ENCODE measurements around the gene RPS26. TPM values are rescaled to one million over a fixed set of nuclear protein-coding genes. Genes with fewer than 3 reads are reported as not detected.
"Not testable (repeated sequence)": the region's sequence is repeated elsewhere in the genome, so short reads cannot be mapped to it uniquely, and the experiment has no call there.

RPS26 gene
- total RNA-seq, 4 donors from 2014 or later: 283 to 2,670 (median 937) TPM

DNA sequence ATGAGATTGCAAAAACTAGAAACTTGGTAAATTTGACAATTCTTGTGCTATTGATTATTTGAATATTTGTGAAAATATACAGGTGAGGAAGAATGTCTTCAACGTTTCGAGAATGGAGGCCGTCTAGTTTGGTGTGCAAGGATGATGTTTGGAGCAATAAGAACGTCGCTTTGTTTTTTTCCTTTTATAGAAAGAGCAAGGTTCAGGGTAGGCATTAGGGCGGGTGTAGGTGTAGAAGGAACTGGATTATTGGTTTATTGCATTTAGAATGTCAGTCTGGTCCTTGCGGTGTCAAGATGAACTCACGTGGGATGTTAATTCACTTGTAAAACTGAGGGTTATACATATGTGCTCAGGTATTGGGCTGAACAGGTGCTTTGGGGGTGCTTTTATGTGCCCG is 1.1 kb downstream of the RPS26 start:
- intact Hi-C loops (cut with DNase I; ENCODE audit: low total_unique reads) (loop anchor here (5.0 kb wide), 1 partner anchor 36 kb away; no protein-coding TSS in a partner anchor), in situ Hi-C loops (cut with MboI; ENCODE audit: low pct_ligation_motif_present in 1 of 4, low pct_unique_long_range_greater_than_20kb in 1 of 4, low sequenced_read_pairs in 3 of 4) (loop anchor here in 2 of 4 donors (10.0 kb wide), 2 partner anchors 48 to 72 kb away; partner anchors contain the start of genes RPL41 (in 1 of the 2), SUOX (in 1 of the 2) and ZC3H10 (in 1 of the 2))
- 19 to 25% methylated on average over 8 to 9 of the region's 9 CpGs for WGBS, 2 donors (ENCODE audit: low coverage in 1 of 2)

DNA sequence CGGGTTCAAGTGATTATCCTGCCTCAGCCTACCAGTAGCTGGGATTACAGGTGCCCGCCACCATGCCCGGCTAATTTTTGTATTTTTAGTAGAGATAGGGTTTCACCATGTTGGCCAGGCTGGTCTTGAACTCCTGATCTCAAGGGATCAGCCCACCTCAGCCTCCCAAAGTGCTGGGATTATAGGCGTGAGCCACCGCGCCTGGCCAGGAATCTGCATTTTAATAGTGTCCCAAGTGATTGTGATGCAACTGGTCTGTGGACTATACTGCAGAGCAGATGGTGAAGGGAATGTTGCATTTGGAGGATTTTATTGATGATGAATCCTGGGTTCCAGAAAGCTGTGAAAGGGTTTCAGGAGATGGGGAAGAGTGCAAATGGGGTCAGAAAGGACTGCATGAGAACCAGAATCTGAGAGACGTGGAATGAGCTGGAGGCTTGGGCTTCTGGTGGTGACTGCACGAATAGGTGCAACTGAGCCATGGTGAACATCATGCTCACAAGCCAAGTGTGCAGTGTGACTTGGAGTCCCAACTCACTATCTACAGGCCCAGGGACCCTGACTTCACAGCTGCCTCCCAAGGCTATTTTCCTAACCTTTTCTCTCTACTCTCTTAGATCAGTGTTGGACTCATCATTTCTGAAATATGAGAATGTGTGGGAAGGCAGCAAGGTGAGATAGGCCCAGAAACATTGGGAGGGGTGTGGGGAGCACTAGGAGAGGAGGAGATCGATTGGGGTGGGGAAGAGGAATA is 4.5 kb downstream of the RPS26 start:
- H3K4me1 ChIP-seq: peaks cover 11 to 25% (median 15%) of the 10 kb centered on the region in 4 donors
- peaks cover 0 to 21% (median 9%) of the 10 kb centered on the region in 4 donors for H3K36me3 ChIP-seq
- in situ Hi-C loops (cut with MboI; ENCODE audit: low pct_ligation_motif_present in 1 of 4, low pct_unique_long_range_greater_than_20kb in 1 of 4, low sequenced_read_pairs in 3 of 4): loop anchor here in 2 of 4 donors (10.0 kb wide), 2 partner anchors 51 to 69 kb away; partner anchors contain the start of genes RPL41 (in 1 of the 2), SUOX (in 1 of the 2) and ZC3H10 (in 1 of the 2)
- no peaks in the 10 kb centered on the region for H3K9me3 ChIP-seq
- 92% methylated on average over 9 of the region's 9 CpGs; no CpG with 5 or more reads in 1 of the 2 donors for WGBS, 2 donors (ENCODE audit: low coverage in 1 of 2)
- H3K4me3 ChIP-seq: no peak overlapping the region
- peak overlapping the region in 2 of 4 donors; percentile 46 to 47 for H3K27ac ChIP-seq
- DNase-seq: no peak
- H3K27me3 ChIP-seq: no peaks in the 10 kb centered on the region
- TF ChIP-seq POLR2AphosphoS5 (IDR thresholded peaks at IDR 0.05) (no peak), POLR2A (IDR thresholded peaks at IDR 0.05) (no peak), EP300 (IDR thresholded peaks at IDR 0.05; ENCODE audit: low read depth) (no peak)
- TF ChIP-seq, protein P1, sequence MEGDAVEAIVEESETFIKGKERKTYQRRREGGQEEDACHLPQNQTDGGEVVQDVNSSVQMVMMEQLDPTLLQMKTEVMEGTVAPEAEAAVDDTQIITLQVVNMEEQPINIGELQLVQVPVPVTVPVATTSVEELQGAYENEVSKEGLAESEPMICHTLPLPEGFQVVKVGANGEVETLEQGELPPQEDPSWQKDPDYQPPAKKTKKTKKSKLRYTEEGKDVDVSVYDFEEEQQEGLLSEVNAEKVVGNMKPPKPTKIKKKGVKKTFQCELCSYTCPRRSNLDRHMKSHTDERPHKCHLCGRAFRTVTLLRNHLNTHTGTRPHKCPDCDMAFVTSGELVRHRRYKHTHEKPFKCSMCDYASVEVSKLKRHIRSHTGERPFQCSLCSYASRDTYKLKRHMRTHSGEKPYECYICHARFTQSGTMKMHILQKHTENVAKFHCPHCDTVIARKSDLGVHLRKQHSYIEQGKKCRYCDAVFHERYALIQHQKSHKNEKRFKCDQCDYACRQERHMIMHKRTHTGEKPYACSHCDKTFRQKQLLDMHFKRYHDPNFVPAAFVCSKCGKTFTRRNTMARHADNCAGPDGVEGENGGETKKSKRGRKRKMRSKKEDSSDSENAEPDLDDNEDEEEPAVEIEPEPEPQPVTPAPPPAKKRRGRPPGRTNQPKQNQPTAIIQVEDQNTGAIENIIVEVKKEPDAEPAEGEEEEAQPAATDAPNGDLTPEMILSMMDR (IDR thresholded peaks at IDR 0.05): no peak
- intact Hi-C loops (cut with DNase I; ENCODE audit: low total_unique reads): no loop called here

More for the DNA sequence above, 1.1 kb downstream of the RPS26 start:
- peak overlapping the region; percentile 90 to 93 (median 90) for H3K27ac ChIP-seq
- peaks cover 11 to 30% (median 20%) of the 10 kb centered on the region in 4 donors for H3K4me1 ChIP-seq
- H3K9me3 ChIP-seq: no peaks in the 10 kb centered on the region
- peak overlapping the region; percentile 51 to 80 (median 68) for H3K4me3 ChIP-seq
- no peak for TF ChIP-seq EP300 (IDR thresholded peaks at IDR 0.05; ENCODE audit: low read depth)
- TF ChIP-seq POLR2A (IDR thresholded peaks at IDR 0.05): peak; percentile 79
- TF ChIP-seq POLR2AphosphoS5 (IDR thresholded peaks at IDR 0.05): peak in 2 of 3 donors; percentile 84 to 88
- TF ChIP-seq, protein P1 (IDR thresholded peaks at IDR 0.05): peak in 1 of 5 experiments; percentile 28
- no peaks in the 10 kb centered on the region for H3K27me3 ChIP-seq
- peaks cover 0 to 21% (median 9%) of the 10 kb centered on the region in 4 donors for H3K36me3 ChIP-seq
- DNase-seq: peak; percentile 24

DNA sequence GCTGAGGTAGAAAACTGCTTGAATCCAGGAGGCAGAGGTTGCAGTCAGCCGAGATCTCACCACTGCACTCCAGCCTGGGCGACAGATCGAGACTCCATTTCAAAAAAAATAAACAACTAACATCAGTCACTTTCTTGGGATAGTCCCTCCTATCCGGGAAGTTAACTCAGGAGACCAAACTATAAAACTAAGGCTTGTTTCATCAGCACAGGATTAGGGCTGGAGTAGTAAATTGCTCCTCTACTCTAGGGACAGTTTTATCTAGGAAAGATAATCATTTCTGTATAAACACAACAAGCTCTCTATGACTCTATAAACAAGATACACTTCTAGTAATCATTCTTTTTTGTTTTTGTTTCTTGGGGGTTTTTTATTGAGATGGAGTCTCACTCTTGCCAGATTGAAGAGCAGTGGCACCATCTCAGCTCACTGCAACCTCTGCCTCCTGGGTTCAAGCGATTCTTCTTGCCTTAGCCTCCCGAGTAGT is 11.7 kb downstream of the RPS26 start:
- in situ Hi-C loops (cut with MboI; ENCODE audit: low pct_ligation_motif_present in 1 of 4, low pct_unique_long_range_greater_than_20kb in 1 of 4, low sequenced_read_pairs in 3 of 4): no loop called here

DNA sequence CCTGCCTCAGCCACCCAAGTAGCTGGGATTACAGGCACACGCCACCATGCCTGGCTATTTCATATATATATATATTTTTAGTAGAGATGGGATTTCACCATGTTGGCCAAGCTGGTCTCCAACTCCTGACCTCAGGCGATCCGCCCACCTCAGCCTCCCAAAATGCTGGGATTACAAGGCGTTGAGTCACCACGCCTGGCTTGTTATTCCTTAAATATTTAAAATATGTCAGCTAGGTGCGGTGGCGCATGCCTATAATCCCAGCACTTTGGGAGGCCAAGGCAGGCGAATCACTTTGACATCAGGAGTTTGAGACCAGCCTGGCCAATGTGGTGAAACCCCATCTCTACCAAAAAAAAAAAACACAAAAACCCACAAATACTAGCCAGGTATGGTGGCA is 18.2 kb downstream of the RPS26 start:
- H3K4me3 ChIP-seq: not testable (repeated sequence)

More for the DNA sequence above, 11.7 kb downstream of the RPS26 start:
- intact Hi-C loops (cut with DNase I; ENCODE audit: low total_unique reads): no loop called here
- no peaks in the 10 kb centered on the region for H3K27me3 ChIP-seq
- 78 to 83% methylated on average over 2 to 6 of the region's 6 CpGs for WGBS, 2 donors (ENCODE audit: low coverage in 1 of 2)
- no peak for TF ChIP-seq POLR2AphosphoS5 (IDR thresholded peaks at IDR 0.05)
- TF ChIP-seq, protein P1 (IDR thresholded peaks at IDR 0.05): no peak
- no peak for TF ChIP-seq EP300 (IDR thresholded peaks at IDR 0.05; ENCODE audit: low read depth)
- no peak for TF ChIP-seq POLR2A (IDR thresholded peaks at IDR 0.05)
- H3K36me3 ChIP-seq: no peaks in the 10 kb centered on the region
- H3K4me3 ChIP-seq: no peak overlapping the region
- no peaks in the 10 kb centered on the region for H3K9me3 ChIP-seq
- H3K4me1 ChIP-seq: no peaks in the 10 kb centered on the region
- no peak overlapping the region for H3K27ac ChIP-seq
- no peak for DNase-seq

More for the DNA sequence above, 18.2 kb downstream of the RPS26 start:
- intact Hi-C loops (cut with DNase I; ENCODE audit: low total_unique reads); in situ Hi-C loops (cut with MboI; ENCODE audit: low pct_ligation_motif_present in 1 of 4, low pct_unique_long_range_greater_than_20kb in 1 of 4, low sequenced_read_pairs in 3 of 4); H3K4me1 ChIP-seq; DNase-seq; H3K36me3 ChIP-seq; H3K9me3 ChIP-seq; H3K27ac ChIP-seq; H3K27me3 ChIP-seq: not testable (repeated sequence)
- WGBS, 2 donors (ENCODE audit: low coverage in 1 of 2): 91 to 100% methylated on average over 2 to 8 of the region's 8 CpGs
